ENCODE data around the gene UNC5B. TPM values are rescaled to one million over a fixed set of nuclear protein-coding genes. Genes with fewer than 3 reads are reported as not detected.
A peak's percentile ranks its signal among the peaks of the same experiment; 100 is the strongest.

UNC5B gene
- polyA plus RNA-seq, 1 donor (not counting 4 experiments of a cell fraction or from before 2014, with no cell fraction given), result 1.1 TPM

GRCh38 chr10:71268247-71268691, 55.9 kb downstream of the UNC5B start:
- Histone ChIP-seq H3K36me3 (ENCODE audit: control insufficient read depth in 2 of 2, extremely low read depth in 1 of 2, insufficient read depth in 2 of 2, low read length in 2 of 2) (no peaks in the 10 kb centered on the region), H3K4me1 (ENCODE audit: control insufficient read depth, extremely low read depth, insufficient read depth, low read length) (peaks cover 25% of the 10 kb centered on the region), H3K4me3 (ENCODE audit: control insufficient read depth in 2 of 3, extremely low read depth in 1 of 3, insufficient read depth in 2 of 3, low read depth in 1 of 3, low read length in 3 of 3) (no peak overlapping the region), H2AFZ (ENCODE audit: control insufficient read depth, low read length) (no peak overlapping the region), H3K79me2 (ENCODE audit: control insufficient read depth, insufficient read depth, low read length) (no peaks in the 10 kb centered on the region), H3K9ac (ENCODE audit: control insufficient read depth, extremely low read depth, insufficient read depth, low read length) (no peak overlapping the region), H3K4me2 (ENCODE audit: control insufficient read depth, extremely low read depth, insufficient read depth, low read depth, low read length) (no peak overlapping the region), H3K27ac (ENCODE audit: control insufficient read depth, insufficient read depth, low read length) (no peak overlapping the region), H3K9me1 (ENCODE audit: control insufficient read depth, extremely low read depth, insufficient read depth, low read length) (no peaks in the 10 kb centered on the region), H3K9me3 (ENCODE audit: control insufficient read depth, low read depth, low read length) (no peaks in the 10 kb centered on the region), H4K20me1 (ENCODE audit: control insufficient read depth, extremely low read depth, insufficient read depth, low read length) (no peaks in the 10 kb centered on the region), H3K27me3 (ENCODE audit: control insufficient read depth, extremely low read depth, insufficient read depth, low read length) (no peaks in the 10 kb centered on the region)
- FAIRE-seq, result no peak
- no peak for DNase-seq (ENCODE audit: low read depth, low spot score)
- dilution Hi-C loops (cut with MboI; ENCODE audit: extremely low pct_ligation_motif_present, low sequenced_read_pairs), result no loop called here
- TF ChIP-seq, protein P1, sequence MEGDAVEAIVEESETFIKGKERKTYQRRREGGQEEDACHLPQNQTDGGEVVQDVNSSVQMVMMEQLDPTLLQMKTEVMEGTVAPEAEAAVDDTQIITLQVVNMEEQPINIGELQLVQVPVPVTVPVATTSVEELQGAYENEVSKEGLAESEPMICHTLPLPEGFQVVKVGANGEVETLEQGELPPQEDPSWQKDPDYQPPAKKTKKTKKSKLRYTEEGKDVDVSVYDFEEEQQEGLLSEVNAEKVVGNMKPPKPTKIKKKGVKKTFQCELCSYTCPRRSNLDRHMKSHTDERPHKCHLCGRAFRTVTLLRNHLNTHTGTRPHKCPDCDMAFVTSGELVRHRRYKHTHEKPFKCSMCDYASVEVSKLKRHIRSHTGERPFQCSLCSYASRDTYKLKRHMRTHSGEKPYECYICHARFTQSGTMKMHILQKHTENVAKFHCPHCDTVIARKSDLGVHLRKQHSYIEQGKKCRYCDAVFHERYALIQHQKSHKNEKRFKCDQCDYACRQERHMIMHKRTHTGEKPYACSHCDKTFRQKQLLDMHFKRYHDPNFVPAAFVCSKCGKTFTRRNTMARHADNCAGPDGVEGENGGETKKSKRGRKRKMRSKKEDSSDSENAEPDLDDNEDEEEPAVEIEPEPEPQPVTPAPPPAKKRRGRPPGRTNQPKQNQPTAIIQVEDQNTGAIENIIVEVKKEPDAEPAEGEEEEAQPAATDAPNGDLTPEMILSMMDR (optimal IDR thresholded peaks at IDR 0.05 in 1 of 3, IDR thresholded peaks at IDR 0.05 in 1 of 3, conservative IDR thresholded peaks at IDR 0.05 in 1 of 3; ENCODE audit: extremely low read depth in 1 of 3, insufficient read depth in 2 of 3, low read length in 3 of 3), result peak; percentile 63 to 76 (median 70)
- no peak for TF ChIP-seq EZH2 (IDR thresholded peaks at IDR 0.05; ENCODE audit: low read length)

GRCh38 chr10:71268758-71269157, 56.4 kb downstream of the UNC5B start:
- FAIRE-seq (no peak), DNase-seq (ENCODE audit: low read depth, low spot score) (no peak)
- dilution Hi-C loops (cut with MboI; ENCODE audit: extremely low pct_ligation_motif_present, low sequenced_read_pairs), result no loop called here
- Histone ChIP-seq H3K36me3 (ENCODE audit: control insufficient read depth in 2 of 2, extremely low read depth in 1 of 2, insufficient read depth in 2 of 2, low read length in 2 of 2) (no peaks in the 10 kb centered on the region), H3K27me3 (ENCODE audit: control insufficient read depth, extremely low read depth, insufficient read depth, low read length) (no peaks in the 10 kb centered on the region), H3K9me1 (ENCODE audit: control insufficient read depth, extremely low read depth, insufficient read depth, low read length) (no peaks in the 10 kb centered on the region), H3K79me2 (ENCODE audit: control insufficient read depth, insufficient read depth, low read length) (no peaks in the 10 kb centered on the region), H3K4me3 (ENCODE audit: control insufficient read depth in 2 of 3, extremely low read depth in 1 of 3, insufficient read depth in 2 of 3, low read depth in 1 of 3, low read length in 3 of 3) (no peak overlapping the region), H2AFZ (ENCODE audit: control insufficient read depth, low read length) (no peak overlapping the region), H3K9me3 (ENCODE audit: control insufficient read depth, low read depth, low read length) (no peaks in the 10 kb centered on the region), H3K9ac (ENCODE audit: control insufficient read depth, extremely low read depth, insufficient read depth, low read length) (no peak overlapping the region), H3K27ac (ENCODE audit: control insufficient read depth, insufficient read depth, low read length) (no peak overlapping the region), H4K20me1 (ENCODE audit: control insufficient read depth, extremely low read depth, insufficient read depth, low read length) (no peaks in the 10 kb centered on the region), H3K4me1 (ENCODE audit: control insufficient read depth, extremely low read depth, insufficient read depth, low read length) (peaks cover 25% of the 10 kb centered on the region), H3K4me2 (ENCODE audit: control insufficient read depth, extremely low read depth, insufficient read depth, low read depth, low read length) (no peak overlapping the region)
- TF ChIP-seq, protein P1 (optimal IDR thresholded peaks at IDR 0.05 in 1 of 3, IDR thresholded peaks at IDR 0.05 in 1 of 3, conservative IDR thresholded peaks at IDR 0.05 in 1 of 3; ENCODE audit: extremely low read depth in 1 of 3, insufficient read depth in 2 of 3, low read length in 3 of 3), result no peak
- no peak for TF ChIP-seq EZH2 (IDR thresholded peaks at IDR 0.05; ENCODE audit: low read length)
